COR-L47 (cell line): ENCODE results near the gene OCA2.
"Not testable (repeated sequence)": the region's sequence is repeated elsewhere in the genome, so short reads cannot be mapped to it uniquely, and the experiment has no call there.

Source experiments
- DNase-seq: peaks from one replicate; lab custom pipeline; 2025; lab: John Stamatoyannopoulos, UW

OCA2 gene

GRCh38 chr15:27993996-27994780 is 104.9 kb downstream of the OCA2 start:
- DNase-seq = no peak

DNA sequence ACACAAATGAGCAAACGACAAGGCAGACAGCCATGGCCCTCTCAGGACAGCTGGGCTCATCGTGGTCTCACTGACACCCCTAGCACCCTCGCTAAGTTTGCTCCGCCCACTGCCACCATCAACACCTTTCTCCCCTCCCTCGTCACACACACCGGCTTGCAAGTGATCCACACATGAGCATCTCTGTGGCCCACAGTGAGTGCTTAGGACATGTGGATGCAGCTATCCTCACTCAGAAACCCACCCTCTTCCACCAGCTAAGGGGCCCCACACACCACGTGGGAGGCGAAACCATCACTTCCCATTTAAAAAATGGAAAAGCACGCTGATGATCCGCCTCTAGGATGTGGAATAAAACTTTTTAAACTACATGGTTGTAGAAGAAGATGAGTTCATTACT is 105.6 kb downstream of the OCA2 start:
- DNase-seq = no peak

DNA sequence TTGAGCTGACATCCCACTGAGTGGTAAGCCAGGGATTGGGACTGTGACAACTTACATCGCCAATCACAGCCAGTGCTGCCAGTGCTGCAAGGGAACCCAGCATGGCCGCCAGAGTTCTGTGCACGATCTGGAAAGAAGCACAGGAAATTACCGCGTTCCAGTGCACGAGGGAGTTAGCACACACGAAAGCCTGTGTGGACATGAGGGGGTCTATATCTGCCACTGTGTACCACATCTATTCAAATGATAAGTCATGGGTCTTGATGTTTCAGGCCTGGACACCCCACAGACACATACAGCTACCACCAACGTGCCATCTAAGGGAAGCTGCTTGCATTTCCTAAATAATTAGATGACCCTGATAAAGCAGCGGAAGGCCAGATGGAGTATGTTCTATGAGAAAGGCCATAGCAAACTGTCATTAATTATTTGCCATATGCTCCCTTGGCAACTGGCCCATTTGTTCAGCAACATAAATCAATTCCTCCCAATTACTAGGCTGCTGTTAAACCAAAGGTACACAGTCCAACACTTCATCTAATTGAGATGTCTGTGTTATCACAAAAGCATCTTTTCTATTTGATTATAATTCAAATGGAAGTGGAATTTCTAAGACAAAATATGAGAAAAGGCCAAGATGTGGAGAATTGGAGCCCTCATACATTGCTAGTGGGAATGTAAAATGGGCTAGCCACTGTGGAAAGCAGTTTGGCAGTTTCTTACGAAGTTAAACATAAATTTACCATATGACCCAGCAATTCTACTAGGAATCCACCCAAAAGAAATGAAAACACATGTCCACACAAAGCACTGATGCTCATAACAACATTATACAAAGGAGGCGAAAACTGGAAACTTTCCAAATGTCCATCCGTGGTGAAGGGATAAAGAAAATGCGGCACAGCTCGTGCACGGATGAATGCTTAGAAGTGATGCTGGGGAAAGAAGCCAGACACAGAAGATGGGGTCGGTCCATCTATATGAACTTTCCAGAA is 108.3 kb downstream of the OCA2 start:
- DNase-seq = peak; percentile 29

GRCh38 chr15:27989838-27990237 is 109.3 kb downstream of the OCA2 start:
- DNase-seq = no peak

GRCh38 chr15:27989427-27989826 is 109.7 kb downstream of the OCA2 start:
- DNase-seq = no peak

DNA sequence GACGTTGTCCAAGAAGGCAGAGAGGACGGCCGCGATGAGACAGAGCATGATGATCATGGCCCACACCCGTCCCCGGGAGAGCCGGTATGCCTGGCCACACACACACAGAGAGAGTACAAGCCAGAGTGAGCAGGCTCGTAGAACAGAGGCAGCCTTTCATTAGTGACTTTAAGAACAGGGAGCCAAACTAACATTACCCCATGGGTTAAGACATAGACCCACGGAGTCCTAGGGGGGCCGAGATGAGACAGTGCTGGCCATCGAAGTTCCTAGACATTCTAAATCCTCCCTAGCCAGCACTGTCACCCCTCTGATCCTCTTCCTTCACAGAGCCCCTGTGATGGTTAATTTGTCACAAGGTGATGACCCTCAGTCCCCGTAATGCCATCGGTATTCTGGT is 114.0 kb downstream of the OCA2 start:
- no peak for DNase-seq

DNA sequence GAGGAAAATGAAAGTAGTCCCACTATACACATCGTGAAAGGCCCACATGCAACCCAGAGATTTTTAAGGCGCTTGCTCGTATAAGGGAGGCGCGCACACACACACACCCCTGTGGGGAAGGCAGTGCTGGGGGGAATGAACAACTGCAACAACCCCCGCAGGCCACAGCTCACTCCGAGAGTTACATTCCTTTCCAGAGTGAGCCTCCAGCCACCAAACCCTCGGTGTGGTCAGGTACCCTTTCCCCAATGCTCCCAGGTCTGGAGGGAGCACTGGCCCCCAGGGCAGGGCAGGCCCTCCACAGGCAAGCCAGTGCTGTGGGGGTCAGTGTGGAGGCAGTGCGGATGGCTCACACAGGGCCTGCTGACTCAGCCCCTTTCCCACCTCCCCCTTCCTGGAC is 115.6 kb downstream of the OCA2 start:
- no peak for DNase-seq

GRCh38 chr15:27977696-27978095 is 121.4 kb downstream of the OCA2 start:
- DNase-seq = no peak

DNA sequence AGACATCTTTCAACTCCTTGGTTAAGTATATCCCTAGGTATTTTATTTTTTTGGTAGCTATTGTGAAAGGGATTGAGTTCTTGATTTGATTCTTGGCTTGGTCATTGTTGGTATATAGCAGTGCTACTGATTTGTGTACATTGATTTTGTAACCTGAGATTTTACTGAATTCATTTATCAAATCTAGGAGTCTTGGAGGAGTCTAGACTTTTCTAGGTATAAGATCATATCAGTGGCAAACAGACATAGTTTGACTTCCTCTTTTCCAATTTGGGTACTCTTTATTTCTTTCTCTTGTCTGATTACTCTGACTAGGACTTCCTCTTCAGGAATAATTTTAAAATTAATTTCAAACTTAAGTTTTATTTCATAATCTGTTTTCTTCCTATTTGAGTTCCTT is 125.2 kb downstream of the OCA2 start:
- no peak for DNase-seq

- no peak for DNase-seq
These were observed 128.3 kb downstream of the OCA2 start for GRCh38 chr15:27970661-27971392.

DNA sequence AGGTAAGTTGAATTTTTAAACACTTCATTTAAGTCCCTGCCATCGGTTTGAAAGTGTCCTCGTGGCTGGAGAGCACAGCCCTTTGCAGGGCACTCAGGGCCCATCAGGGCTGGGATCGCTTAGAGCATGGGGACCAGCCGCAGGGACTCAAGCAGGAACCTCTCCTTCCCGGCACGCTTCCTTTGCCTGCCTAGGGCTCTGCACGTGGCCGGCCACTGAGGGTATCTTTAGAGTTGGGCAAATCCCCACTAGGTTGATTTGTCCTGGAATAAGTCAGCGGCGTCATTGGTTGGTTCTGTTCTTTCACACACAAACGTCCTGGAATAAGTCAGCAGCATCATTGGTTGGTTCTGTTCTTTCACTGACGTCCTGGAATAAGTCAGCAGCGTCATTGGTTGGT is 131.6 kb downstream of the OCA2 start:
- DNase-seq = no peak

DNA sequence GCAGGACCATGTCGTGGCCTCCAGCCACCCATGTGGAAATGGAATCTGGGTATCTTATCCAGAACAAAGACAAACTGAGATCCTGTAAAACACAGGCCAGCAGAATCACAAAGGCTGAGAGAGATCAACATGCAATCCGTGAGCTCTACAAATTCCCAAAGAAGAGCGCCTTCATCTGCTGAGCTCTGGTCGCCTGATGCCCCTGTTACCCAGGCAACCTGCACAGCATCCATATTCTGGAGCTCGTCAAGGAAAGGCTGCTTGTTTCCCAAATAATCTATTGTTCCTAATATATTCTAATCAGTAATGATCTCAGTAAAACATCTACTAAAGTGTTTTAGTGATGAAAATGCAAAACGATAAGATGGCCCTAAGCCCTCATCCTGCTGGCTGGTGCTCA is 133.6 kb downstream of the OCA2 start:
- no peak for DNase-seq

- no peak for DNase-seq
These were observed 137.3 kb downstream of the OCA2 start for GRCh38 chr15:27961801-27962200.

DNA sequence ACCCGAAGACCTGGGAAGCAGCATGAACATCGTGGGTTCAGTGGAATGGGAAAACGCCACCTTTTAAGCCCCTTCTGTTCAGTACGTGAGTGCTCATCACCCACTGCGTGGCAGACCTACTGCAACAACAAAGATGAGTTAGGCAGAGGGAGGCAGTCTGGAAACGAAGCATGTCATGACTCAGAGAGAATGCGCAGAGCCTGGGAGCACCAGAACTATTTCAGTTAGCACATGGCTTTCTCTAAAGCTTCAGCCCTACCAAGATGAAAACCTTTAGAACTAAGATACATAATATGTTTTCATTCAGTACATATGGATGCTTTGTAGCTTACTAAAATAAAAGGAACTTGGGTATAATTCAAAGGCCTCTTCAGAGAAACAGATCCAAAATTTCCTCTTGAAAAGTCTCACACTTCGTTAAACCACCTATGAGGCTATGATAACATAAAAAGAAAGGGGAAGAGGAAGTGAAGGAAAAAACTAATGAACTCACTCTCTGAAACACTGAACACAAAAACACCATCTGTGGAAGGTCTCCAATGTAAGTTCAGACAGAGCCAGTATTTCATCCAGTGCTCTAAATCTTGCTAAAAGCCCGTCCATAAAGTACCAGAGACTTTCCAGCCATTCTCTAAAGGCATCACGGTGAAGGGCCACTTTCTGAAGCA is 140.1 kb downstream of the OCA2 start:
- DNase-seq = no peak

DNA sequence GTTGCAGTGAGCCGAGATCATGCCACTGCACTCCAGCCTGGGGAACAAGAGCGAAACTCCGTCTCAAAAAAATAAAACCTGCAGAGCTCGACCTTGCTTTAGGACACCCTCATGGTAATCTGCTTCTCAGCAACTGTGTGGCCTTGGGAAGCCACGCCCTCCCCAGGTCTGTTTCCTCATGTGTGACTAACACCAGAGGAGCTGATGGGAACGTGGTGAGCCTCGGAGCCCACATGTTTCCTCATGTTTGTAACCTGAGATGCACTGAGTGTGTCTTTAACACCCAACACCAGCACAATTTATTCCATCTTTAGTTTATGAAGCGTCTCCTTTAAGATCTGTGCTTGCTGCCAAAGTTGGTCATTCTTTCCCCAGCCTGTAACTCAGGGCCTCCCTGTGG is 142.8 kb downstream of the OCA2 start:
- DNase-seq = no peak

DNA sequence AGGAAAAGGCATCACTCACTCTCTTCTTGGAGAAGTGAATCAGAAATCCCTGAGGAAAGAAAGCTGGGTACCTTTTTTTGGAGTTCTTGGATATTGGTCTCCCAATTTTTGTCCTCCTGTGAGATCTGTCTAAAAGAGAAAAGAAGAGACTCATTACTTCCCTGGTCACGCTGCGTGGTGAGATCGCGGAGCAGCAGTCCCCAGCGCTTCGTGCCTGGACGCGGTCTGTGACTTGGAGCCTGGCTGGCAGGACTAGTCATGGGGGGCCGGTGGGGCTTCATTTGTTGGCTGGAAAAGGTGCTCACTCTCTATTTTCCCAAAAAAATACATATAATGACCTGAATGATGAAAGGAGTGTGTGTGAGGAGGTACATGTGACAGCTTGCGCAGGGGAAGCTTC is 144.0 kb downstream of the OCA2 start:
- DNase-seq = no peak

- DNase-seq = not testable (repeated sequence)
These were observed 146.5 kb downstream of the OCA2 start for GRCh38 chr15:27952593-27952992.

- DNase-seq = no peak
These were observed 147.8 kb downstream of the OCA2 start for GRCh38 chr15:27951191-27951890.

DNA sequence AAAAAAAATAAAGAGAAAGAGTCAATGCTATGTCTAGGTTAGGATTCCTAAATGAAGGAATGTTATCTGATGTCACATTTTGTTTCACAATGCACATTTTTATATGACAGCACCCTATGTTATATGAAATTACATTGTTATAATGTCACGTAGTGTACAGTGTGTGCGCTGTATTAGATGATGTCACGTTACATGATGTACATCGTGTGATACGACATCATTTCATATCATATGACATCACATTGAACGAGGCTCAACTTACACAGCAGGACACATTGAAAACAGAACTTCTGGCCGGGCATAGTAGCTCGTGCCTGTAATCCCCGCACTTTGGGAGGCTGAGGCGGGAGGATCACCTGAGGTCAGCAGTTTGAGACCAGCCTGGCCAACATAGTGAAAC is 150.0 kb downstream of the OCA2 start:
- DNase-seq = no peak

- no peak for DNase-seq
These were observed 159.9 kb downstream of the OCA2 start for GRCh38 chr15:27939246-27939645.

- no peak for DNase-seq
These were observed 161.3 kb downstream of the OCA2 start for GRCh38 chr15:27937851-27938250.
